Right kidney (tissue), 1 donor: Measurements from ENCODE around the gene TBC1D8.
A peak's percentile ranks its signal among the peaks of the same experiment; 100 is the strongest.

Experiments
- DNase-seq: peaks from one replicate; pipeline ENCODE4 v3.0.0-alpha.2; 2016

Gene TBC1D8

DNA sequence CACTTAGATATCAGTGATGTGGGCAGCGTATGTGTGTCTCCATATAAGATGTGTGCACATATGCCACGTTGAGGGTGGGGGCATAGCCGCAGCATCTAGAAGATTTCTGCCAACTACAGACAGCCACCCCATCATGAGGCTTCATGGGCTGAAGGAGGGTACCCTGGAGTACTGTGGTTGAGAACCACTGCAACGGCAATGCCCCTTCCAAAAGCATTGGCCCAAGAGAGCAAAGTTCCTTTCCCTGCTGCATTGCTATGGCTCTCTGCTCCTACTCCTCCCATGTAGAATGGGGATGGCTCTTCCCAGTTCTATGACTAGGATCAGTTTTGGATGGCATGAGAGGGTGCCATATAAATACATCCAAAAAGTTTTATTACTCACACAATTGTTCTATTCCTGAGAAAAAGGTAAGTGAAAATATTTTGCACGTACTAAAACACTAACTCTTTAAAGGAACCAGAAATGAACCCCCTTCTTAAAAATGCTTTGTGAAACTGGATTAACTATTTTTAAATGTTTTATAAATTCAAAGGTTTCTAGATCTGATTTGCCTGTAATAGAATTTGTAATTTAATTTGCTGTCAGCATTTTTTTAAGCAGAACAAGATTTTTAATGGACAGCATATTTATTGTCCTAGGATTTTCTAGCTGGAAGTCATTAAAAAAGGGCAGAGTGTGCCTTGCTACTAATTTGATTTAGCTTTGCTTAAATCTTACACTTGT is 153.5 kb downstream of the TBC1D8 start:
- DNase-seq, result no peak

DNA sequence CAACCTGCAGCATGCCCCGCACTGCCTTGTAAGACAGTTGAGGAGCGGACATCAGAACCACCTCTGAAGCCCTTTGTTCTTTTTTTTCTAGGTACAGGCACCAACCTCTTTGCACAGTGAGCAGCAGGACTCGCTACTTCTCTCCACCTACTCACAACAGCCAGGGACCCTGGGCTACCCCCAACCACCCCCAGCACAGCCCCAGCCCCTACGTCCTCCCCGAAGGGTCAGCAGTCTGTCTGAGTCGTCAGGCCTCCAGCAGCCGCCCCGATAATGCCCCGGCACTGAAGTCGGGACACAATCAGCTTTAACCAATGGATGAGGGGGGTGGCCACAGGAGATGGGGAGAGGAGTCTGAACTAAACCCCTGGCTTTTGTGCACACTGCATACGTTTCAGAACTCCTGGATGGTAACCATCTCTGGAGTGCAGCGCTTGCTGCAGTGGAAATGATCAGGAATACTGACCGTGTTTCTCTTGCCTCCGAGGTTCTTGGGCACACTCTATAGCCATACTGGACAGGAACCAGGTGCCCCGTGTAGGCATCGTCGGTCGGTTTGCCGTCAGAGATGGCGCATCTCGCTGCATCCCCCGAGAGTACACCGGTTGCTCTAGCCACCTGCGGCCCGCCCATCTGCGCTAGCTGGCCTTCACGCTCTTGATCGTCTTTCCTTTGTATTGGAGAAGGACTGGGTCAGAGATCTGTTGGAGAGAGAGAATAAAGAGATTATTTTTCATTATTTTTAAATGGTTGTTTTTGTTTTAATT is 155.7 kb downstream of the TBC1D8 start:
- DNase-seq, result no peak

DNA sequence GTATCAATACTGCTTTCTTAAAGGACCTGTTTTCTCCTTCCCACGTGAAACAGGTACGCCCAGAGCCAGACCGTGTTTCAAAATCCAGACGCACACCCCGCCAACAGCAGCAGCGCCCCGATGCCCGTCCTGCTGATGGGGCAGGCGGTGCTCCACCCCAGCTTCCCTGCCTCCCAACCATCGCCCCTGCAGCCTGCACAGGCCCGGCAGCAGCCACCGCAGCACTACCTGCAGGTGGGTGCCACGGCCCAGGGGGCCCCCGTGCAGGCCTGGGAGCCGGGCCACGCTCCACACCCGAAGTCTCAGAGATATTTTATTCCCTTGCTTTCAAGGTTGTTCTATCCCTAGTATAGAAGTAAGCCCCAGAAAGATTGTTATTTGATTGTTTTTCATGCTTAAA is 157.9 kb downstream of the TBC1D8 start:
- no peak for DNase-seq

DNA sequence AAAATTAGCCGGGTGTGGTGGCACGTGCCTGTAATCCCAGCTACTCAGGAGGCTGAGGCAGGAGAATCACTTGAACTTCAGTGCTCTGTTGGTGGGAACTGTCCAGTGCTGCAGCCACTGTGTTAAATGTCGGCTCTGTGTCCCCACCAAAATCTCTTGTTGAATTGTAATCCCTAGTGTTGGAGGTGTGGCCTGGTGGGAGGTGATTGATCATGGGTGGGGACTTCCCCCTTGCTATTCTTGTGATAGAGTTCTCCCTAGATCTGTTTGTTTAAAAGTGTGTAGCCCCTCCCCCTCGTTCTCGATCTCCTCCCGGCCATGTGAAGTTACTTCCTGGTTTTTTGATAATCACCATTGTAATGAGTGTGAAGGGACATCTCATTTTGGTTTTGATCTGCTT is 158.9 kb downstream of the TBC1D8 start:
- DNase-seq, result no peak

DNA sequence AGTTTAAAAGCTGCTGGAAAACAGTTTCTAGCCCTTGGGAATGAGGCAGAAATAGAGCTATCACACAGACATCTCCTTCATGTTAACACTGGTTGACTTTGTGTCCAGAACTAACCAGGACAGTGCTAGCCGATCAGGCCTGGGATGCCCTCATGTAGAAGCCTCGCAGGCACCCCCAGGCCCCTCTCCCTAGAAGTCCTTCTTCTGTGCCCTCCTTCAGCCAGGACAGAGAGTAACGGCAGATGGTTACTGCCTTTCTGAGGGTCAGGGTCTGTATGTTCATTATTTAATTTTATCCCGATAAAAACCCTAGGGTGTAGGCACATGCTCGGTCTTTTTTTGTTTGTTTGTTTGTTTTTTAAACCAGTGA is 159.8 kb downstream of the TBC1D8 start:
- no peak for DNase-seq

DNA sequence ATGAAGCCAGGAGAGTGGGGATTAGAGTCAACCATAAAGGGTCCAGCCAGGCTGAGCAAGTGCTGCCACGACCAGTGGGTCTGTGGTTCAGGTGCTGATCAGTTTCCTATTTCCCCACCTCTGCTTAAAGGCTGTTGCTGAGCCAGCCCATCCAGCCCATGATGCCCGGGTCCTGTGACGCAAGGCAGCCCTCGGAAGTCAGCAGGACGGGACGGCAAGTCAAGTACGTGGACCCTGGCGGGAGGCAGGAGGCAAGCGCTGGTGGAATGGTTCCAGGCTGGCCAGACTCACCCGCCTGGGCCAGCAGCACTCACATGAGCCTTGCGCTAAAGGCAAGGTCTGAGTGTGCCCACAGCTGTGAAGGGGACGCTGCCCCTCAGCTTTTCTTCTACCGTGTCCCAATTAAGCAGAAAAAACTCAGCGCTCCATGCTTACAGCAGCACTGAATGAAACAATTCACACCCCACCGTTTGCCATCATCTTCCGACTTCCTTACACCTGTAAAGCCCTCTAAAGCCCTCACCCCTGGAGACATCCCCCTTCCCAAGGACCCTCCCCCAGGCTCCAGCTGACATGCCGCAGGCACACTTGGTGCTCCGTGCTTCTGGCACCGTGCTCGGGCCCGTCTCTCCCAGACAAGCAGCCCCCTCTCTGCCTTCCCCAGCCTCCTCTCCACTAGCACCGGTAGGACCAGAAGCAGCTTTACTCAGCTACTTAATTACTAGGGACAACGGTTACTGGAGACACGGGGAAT is 160.4 kb downstream of the TBC1D8 start:
- no peak for DNase-seq

DNA sequence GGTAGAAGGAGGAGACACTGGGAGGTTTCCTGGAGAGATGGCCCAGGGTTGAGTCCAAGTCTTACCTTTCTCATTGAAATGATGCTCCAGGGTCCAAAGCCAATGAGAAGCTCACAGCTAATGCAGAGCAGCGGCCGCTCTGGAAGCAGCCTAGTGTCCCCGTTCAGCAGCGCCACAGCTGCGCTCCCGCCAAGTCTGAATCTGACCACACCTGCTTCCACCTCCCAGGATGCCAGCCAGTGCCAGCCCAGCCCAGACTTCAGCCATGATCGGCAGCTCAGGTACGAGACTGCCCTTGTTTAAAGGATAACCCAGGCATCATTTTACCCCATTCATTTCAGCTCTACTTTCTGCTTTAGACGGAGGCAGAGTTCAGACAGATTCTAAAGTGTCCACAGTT is 161.0 kb downstream of the TBC1D8 start:
- no peak for DNase-seq

DNA sequence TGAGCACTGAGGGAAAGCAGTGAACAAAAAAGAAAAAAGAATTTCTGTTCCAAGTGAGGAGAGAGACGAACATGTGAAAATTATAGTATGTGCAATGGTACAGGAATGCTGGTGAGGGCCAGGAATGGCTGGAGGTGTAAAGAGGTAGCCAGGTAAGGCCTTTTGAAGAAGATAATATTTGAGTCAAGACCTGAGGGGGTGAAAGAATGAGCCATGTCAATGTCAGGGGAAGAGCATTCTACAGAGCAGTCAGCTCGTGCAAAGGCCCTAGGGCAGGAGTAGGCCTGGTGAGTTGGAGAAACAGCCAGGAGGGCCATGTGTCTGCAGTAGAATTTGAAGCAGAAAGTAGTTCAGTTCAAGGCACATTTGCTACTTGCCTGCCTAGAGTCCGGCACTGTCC is 161.5 kb downstream of the TBC1D8 start:
- DNase-seq, result no peak

DNA sequence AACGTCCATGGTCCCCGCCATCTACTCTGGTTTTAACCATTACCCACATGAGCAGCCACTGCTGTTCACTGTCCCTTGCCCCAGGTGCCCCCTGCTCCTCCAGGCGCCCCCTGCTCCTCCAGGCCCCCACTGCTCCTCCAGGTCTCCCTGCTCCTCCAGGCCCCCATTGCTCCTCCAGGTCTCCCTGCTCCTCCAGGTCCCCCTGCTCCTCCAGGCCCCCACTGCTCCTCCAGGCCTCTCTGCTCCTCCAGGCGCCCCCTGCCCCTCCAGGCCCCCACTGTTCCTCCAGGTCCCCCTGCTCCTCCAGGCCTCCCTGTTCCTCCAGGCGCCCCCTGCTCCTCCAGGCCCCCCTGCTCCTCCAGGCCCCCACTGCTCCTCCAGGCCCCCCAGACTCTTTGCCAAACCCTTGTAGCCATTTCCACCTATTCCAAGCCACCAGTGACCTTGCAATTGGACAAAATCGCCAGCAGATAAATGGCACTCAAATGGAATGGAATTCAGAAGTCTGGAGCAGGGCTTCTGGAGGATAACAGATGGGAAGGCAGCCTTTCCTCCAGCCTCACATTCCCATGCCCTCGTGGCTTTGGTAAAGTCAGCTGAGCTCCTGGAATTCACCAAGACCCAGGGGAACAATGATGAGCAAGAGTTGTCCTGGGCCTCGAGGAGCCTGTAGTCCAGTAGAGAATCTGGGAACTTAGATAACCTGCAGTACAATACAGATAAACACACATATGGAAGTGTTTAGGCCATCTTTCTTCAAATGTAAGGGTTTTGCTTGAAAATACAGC is 162.4 kb downstream of the TBC1D8 start:
- no peak for DNase-seq

DNA sequence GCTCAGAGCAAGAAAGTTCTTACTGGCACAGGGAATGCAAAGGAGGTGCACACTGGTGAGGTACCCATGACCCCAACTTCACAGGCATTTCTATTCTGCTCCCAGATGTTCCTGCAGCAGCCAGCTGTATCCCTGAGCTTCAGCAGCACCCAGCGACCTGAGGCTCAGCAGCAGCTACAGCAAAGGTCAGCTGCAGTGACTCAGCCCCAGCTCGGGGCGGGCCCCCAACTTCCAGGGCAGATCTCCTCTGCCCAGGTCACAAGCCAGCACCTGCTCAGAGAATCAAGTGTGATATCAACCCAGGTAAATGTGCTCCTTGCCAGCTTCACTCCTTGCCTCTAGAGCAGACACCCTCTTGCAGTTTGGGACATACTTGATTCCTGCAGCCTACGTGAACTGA is 163.2 kb downstream of the TBC1D8 start:
- DNase-seq, result no peak

DNA sequence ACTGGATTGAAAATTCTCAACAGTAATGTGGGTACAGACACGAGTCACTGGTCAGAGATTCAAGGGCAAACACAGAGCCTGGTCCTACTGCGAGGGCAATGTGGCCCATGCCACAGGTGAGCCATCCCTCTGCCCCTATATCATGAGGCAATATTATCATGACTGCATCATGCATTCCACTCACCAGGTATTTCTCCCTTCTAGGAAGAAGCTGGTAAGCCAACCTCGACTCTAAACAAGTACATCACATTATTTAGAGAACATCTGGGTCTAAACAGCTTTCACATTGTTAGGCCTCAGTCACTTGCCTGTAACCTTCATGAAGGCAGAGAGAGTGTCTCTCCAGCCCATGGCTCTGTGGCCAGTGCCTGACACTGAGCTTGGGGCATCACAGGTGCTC is 163.6 kb downstream of the TBC1D8 start:
- no peak for DNase-seq

DNA sequence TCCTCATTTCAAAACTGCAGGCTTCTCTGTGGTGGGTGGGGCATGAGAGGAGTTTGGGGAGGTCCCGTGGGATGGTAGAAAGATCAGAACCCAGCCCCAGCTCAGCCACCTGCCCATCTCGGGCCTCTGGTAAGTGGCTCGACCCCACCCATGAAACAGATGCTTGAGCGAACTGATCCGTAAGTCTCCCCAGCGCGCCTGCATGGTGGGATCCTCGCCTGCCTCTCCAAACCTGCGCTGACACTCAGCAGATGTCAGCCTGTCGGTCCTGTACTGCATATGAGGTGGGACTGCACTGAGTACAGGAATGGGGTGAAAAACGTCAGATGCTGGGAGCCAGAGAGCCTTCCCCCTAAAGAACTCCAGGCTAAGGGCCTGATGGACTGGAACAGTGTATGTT is 165.0 kb downstream of the TBC1D8 start:
- DNase-seq, result no peak

DNA sequence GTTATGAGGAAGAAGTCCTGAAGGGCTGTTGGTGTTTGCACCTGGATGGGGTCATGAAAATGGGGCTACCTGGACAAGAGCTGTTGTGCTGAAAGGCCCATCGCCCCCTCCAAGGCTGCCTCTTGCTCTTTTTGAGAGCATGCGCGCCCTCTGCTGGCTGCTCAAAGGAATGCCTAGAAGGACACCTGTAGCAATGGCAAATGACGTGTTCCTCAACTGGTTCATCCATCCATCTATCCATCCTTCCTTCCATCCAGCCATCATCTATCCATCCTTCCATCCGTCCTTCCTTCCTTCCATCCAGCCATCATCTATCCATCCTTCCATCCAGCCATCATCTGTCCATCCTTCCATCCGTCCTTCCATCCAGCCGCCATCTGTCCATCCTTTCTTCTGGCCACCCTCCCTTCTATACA is 166.3 kb downstream of the TBC1D8 start:
- no peak for DNase-seq

DNA sequence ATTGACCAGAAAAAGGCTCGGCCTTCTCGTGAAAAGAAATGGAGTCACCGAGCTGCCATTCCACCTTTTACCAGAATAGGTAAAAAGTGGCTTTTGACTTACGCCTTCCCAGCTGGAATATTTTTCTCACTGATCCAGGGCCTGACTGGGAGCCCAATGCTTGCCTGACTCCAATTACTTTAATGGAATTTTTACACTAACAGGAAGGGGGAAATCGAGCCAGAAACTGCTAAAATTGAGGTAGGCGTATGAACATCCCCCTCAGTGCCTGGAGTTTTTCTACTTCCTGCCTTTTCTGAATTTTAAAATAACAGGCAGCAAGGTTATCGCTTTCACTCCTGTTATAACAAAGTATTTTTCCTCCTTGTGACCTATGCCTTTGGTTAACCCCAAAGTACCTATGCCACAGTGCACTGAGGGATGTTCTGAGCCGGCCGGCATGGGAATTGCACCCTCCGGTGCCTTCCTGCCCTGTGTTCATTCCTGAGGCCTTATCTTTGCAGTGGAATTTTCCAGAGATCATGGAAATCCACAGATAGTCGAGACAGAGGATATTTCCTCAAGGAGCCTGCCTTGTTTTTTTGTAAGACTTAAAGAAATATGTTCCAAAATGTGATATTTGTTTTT is 167.4 kb downstream of the TBC1D8 start:
- DNase-seq, result no peak

DNA sequence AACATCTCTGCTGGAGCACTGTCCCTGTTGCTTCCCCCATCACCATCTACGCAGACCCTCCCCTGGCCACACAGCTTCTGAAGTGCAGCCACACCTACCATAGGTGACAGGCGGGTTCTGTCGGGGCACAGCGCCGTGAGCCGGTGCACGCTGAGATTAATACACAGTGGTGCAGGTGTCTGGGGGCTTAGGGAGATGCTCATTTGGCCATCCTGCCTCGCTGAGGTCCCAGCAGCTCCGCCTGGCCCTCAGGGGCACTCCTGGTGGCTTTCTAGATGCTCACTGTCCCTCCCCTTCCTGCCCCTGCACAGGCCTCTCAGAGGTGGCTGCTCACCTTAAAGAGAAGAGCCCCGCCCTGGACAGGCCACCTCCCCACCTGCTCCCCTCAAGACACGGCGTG is 168.0 kb downstream of the TBC1D8 start:
- no peak for DNase-seq

DNA sequence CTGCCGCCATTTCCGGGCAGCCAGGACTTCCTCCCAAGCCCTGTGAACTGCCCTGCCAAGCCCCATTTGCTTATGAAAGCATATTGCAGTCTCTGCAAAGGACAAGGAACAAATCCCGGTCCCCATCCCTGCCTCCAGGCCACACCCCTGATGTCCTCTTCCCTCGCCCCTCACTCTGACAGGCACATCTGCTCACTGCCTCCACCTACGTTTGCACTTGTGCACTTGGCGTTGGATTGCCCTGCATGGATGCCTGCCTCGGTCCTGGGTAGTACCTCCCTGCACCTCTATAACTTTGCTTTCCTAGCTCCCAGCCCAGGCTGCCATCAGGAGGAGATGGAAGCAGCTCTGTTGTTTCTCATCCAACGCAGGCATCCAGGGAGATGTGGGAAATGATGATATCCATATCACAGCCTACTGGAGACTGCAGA is 168.7 kb downstream of the TBC1D8 start:
- no peak for DNase-seq

DNA sequence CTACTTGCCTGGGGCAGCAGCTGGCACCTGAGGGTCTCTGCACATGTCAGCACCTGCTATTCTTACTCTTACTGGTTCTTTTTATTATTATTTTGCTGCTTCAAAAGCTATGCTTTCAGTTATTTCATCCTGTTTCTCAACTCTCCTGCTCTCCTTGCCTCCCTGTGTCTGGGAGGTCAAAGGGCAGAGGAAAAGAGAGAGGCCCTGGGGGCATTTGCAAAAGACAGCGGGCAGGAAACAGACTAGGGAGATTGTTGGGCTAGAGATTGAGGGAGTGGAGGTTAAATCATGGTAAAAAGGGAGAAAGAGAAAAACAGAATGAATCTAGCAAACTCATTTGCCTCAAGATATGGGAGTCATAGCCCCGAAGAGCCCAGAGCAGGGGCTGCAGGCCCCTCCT is 170.2 kb downstream of the TBC1D8 start:
- DNase-seq, result no peak

DNA sequence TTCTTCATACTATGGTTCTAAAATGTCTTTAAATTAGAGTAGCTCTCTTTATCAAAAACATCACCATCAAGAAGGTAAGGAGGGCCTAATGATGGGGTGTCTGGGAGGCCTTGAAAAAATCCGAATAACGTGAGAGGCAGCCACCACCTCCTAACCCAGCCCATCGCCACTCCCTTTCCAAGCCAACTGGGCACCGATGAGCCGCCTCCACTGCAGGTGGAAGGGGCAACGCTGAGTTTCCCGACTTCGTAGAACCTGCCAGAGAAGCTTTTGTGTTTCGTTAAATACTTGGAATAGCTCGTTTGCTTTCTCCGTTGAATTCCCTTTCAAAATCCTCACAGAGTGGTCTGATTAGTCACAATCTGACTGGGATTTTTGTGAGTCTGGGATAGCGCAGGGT is 171.1 kb downstream of the TBC1D8 start:
- no peak for DNase-seq

DNA sequence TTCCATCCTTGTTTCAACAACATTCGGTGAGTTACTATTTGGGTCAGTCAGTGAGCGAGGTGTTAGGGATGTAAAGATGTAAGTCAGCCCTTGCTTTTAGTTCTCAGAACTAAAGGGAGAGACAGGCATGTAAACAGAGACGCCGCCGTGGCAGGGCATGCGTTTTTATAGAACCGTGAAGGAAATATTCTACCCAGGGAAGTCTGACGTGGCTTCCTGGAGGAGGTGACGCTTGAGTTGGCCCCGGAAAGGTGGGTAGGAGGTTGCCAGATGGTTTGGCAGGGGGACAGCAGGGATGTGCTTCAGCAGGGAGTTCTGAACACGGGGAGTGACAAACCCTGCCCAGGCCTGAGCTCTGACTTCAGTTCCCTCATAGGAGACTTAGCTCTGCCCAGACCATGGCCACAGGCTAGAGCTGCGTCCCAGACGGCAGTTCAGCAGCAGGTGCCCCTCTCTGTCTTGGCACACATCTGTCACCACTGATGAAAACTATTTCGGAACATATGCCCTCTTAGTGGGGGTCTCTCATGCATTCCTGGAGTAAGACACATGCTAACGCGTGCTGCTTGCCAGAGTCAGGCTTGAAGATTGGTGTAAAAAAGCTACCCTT is 172.5 kb downstream of the TBC1D8 start:
- no peak for DNase-seq

DNA sequence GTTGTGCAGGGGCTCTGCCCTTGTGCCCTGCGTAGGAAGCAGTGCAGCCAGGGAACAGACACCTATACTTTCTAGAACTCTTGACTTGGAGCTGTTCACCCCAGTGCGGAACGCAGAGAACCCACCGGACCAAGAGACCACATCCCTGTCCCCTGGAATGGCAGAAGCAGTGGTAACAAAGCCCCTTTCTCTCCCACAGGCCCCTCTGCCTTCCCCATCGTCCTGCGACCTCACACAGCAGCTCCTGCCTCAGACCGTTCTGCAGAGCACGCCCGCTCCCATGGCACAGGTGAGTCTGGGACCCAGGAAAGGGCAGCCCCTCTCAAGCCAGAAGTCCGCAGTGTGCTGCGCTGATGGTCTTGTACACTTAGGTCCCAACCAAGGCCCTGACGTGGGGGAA is 173.7 kb downstream of the TBC1D8 start:
- no peak for DNase-seq

DNA sequence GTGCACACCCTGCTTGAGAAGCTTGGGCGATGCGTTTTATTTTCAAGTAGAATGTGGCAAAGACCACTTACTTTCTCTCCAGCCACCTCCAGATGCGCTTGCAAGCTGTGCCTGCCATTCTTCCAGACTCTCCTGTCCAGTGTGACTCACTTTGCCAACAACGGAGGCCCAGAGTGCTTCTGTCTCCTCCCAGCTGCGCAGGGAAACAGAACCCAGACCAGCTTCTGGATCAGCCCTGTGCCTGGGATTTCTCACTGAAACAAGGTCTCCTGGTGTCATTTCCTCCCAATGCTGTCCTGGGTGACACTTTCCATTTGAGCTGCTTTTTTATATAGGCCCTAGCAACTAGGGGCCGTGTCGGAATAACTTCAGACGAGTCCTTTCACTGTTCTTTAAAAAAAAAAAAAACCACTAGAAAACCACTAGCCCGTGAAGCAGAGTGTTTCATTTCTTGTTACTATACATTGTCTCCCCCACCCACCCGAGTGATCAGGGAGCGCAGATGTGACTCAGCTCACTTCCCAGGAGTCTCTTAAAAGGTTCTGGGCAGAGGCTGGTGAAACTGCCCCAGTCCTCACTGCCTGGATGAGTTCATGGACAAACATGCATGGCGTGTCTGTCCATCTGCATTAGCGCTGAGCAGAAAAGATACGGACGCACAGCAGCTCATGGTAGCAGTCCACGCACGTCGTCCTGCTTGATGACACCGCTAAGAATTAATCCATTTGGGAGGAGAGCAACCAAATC is 174.4 kb downstream of the TBC1D8 start:
- DNase-seq, result peak; percentile 26
